HCT116 (cell line): ENCODE measurements around the gene RPL31. TPM values are rescaled to one million over a fixed set of nuclear protein-coding genes. Genes with fewer than 3 reads are reported as not detected.

ENCODE experiments used
- ATAC-seq: fragments of 200-7000 bp; cut with Tn5 transposase; 2 replicates; pipeline ENCODE4 v1.9.1; 2020; ENCODE audit warnings: mild to moderate bottlenecking, moderate library complexity
- BruUV-seq: library from RNA; stranded (reverse); fragments of 400-500 nt; replicated peaks from 2 replicates; lab custom pipeline; 2021; lab: Mats Ljungman, UMichigan
- CTCF ChIA-PET: fragments of 300-600 bp; sonication (Branson Sonifier 250); formaldehyde crosslinking; loops from one replicate; lab custom pipeline; 2021; ENCODE audit warnings: antibody characterized with exemption; lab: Charles Lee
- POLR2A ChIA-PET: fragments of 300-600, 350-600 bp; sonication (Branson Sonifier 250); formaldehyde crosslinking; loops from one replicate; lab custom pipeline; 2021; ENCODE audit warnings: antibody characterized with exemption; lab: Charles Lee
- RAD21 ChIA-PET, 2 experiments: fragments of 300-600 bp; sonication (Branson Sonifier 250); formaldehyde crosslinking; loops; one replicate each; lab custom pipeline; 2023; ENCODE audit warnings: low total read pairs in 2 of 2; ENCODE audit not compliant: uncharacterized antibody in 2 of 2, unreplicated experiment in 2 of 2, low non-redundant PET in 1 of 2; lab: Charles Lee
- DNase-seq: peaks from one replicate; pipeline ENCODE4 v3.0.0-alpha.2; 2010; ENCODE audit warnings: low read depth, low spot score
- H2AFZ ChIP-seq: fragments of 200-600 bp; shearing (Covaris generic), sonication (generic); 2 replicates; pipeline ENCODE4 v1.6.1; 2017; ENCODE audit warnings: low read depth, mixed run types, mixed read lengths, antibody characterized with exemption, low read length; ENCODE audit not compliant: poor library complexity, severe bottlenecking
- H3K27ac ChIP-seq: 2 replicates; pipeline ENCODE4 v1.5.1; 2012; ENCODE audit warnings: low read depth, low read length
- H3K27me3 ChIP-seq: fragments of 200-600 bp; sonication (generic); 2 replicates; pipeline ENCODE4 v1.6.1; 2016; ENCODE audit warnings: mixed run types, low read length, mixed read lengths; ENCODE audit not compliant: insufficient read depth
- H3K36me3 ChIP-seq, 2 experiments: fragments of 200-500 bp in 1 of 2; fragments of 200-600 bp in 1 of 2; sonication (Bioruptor generic) in 1 of 2; sonication (generic) in 1 of 2; 2 replicates each; pipeline versions ENCODE4 v1.5.1 to v1.6.1; 2014 to 2016; ENCODE audit warnings: low read length in 2 of 2, inconsistent platforms in 1 of 2, mixed read lengths in 1 of 2, mixed run types in 1 of 2; ENCODE audit not compliant: insufficient read depth in 2 of 2, control insufficient read depth in 1 of 2
- H3K4me1 ChIP-seq, 2 experiments: fragments of 200-600 bp in 1 of 2; sonication (generic) in 1 of 2; 2 replicates each; pipeline versions ENCODE4 v1.5.1 to v1.6.1; 2012 to 2017; ENCODE audit warnings: low read length in 2 of 2, inconsistent platforms in 1 of 2, mild to moderate bottlenecking in 1 of 2, mixed read lengths in 1 of 2, mixed run types in 1 of 2, moderate library complexity in 1 of 2; ENCODE audit not compliant: insufficient read depth in 2 of 2, control insufficient read depth in 1 of 2
- H3K4me2 ChIP-seq: fragments of 200-600 bp; sonication (generic); 2 replicates; pipeline ENCODE4 v1.6.1; 2017; ENCODE audit warnings: mixed run types, low read length, mixed read lengths
- H3K4me3 ChIP-seq, 2 experiments: fragments of 200-600 bp in 1 of 2; sonication (generic) in 1 of 2; replicated peaks in 1 of 2; 2 replicates each; pipeline ENCODE4 v1.5.1; 2011 to 2016; ENCODE audit warnings: low read length in 2 of 2, control low read depth in 1 of 2, low read depth in 1 of 2, mild to moderate bottlenecking in 1 of 2, mixed read lengths in 1 of 2, mixed run types in 1 of 2
- H3K79me2 ChIP-seq: fragments of 200-600 bp; sonication (generic); 2 replicates; pipeline ENCODE4 v1.6.1; 2017; ENCODE audit warnings: mild to moderate bottlenecking, mixed run types, low read length, moderate library complexity, mixed read lengths; ENCODE audit not compliant: insufficient read depth
- H3K9ac ChIP-seq: fragments of 200-600 bp; sonication (generic); 2 replicates; pipeline ENCODE4 v1.6.1; 2016; ENCODE audit warnings: low read length, mixed read lengths
- H3K9me2 ChIP-seq: fragments of 200-600 bp; sonication (generic), shearing (Covaris generic); 2 replicates; pipeline ENCODE4 v1.6.1; 2017; ENCODE audit warnings: mixed run types, mild to moderate bottlenecking, moderate library complexity; ENCODE audit not compliant: insufficient read depth
- H3K9me3 ChIP-seq, 2 experiments: fragments of 200-500 bp in 1 of 2; fragments of 200-600 bp in 1 of 2; sonication (Bioruptor generic) in 1 of 2; sonication (generic) in 1 of 2; 2 replicates each; pipeline ENCODE4 v1.6.1; 2014 to 2017; ENCODE audit warnings: low read length in 2 of 2, mixed read lengths in 2 of 2, inconsistent platforms in 1 of 2, low read depth in 1 of 2, mild to moderate bottlenecking in 1 of 2, mixed run types in 1 of 2, moderate library complexity in 1 of 2; ENCODE audit not compliant: control insufficient read depth in 1 of 2, insufficient read depth in 1 of 2
- H4K20me1 ChIP-seq: fragments of 200-600 bp; sonication (generic), shearing (Covaris generic); 2 replicates; pipeline ENCODE4 v1.6.1; 2017; ENCODE audit warnings: mixed run types, mild to moderate bottlenecking, moderate library complexity; ENCODE audit not compliant: insufficient read depth
- CBX3 ChIP-seq: IDR thresholded peaks from 2 replicates; pipeline ENCODE4 v1.6.1; 2012; ENCODE audit warnings: low read depth
- CTCF ChIP-seq, 3 experiments: fragments of 200-600 bp in 1 of 3; sonication (generic) in 1 of 3; IDR thresholded peaks in 2 of 3; conservative IDR thresholded peaks in 1 of 3; 2 replicates each; pipeline ENCODE4 v1.5.1; 2012 to 2017; ENCODE audit warnings: low read depth in 2 of 3, low read length in 2 of 3, antibody characterized with exemption in 1 of 3, borderline replicate concordance in 1 of 3, control low read depth in 1 of 3, mild to moderate bottlenecking in 1 of 3, mixed read lengths in 1 of 3, mixed run types in 1 of 3, moderate library complexity in 1 of 3; ENCODE audit not compliant: insufficient read depth in 1 of 3
- EGR1 ChIP-seq: IDR thresholded peaks from 2 replicates; pipeline ENCODE4 v1.6.1; 2012; ENCODE audit warnings: low read depth
- EZH2phosphoT487 ChIP-seq: fragments of 200-600 bp; IDR thresholded peaks from 2 replicates; pipeline ENCODE4 v1.6.1; 2018; ENCODE audit warnings: antibody characterized with exemption, borderline replicate concordance
- FOSL1 ChIP-seq: IDR thresholded peaks from 2 replicates; pipeline ENCODE4 v1.6.1; 2012; ENCODE audit warnings: low read depth
- POLR2A ChIP-seq: IDR thresholded peaks from 2 replicates; pipeline ENCODE4 v1.7.0; 2011; ENCODE audit warnings: borderline replicate concordance; ENCODE audit not compliant: insufficient read depth, insufficient read length; ENCODE audit errors: extremely low read depth
- POLR2AphosphoS5 ChIP-seq: IDR thresholded peaks from 2 replicates; pipeline ENCODE4 v1.6.1; 2011; ENCODE audit warnings: mild to moderate bottlenecking, low read depth, low read length, moderate library complexity
- SRF ChIP-seq: IDR thresholded peaks from 2 replicates; pipeline ENCODE4 v1.6.1; 2012; ENCODE audit warnings: low read depth
- TCF7L2 ChIP-seq: IDR thresholded peaks from 2 replicates; pipeline ENCODE4 v1.7.0; 2011; ENCODE audit warnings: borderline replicate concordance, inconsistent platforms; ENCODE audit not compliant: insufficient read depth, insufficient read length; ENCODE audit errors: extremely low read depth
- YY1 ChIP-seq: IDR thresholded peaks from 2 replicates; pipeline ENCODE4 v1.6.1; 2011; ENCODE audit warnings: low read length, low read depth, moderate library complexity, mild to moderate bottlenecking; ENCODE audit not compliant: insufficient replicate concordance; ENCODE audit errors: extremely low read depth
- ZBTB33 ChIP-seq: IDR thresholded peaks from 2 replicates; pipeline ENCODE4 v1.6.1; 2011; ENCODE audit warnings: mild to moderate bottlenecking, low read length, moderate library complexity; ENCODE audit not compliant: insufficient replicate concordance; ENCODE audit errors: extremely low read depth
- ZFX ChIP-seq: fragments of 450-650 bp; IDR thresholded peaks from 2 replicates; pipeline ENCODE4 v1.6.1; 2017
- ZNF274 ChIP-seq: fragments of 200-500 bp; sonication (Bioruptor generic); IDR thresholded peaks from 2 replicates; pipeline ENCODE4 v1.6.1; 2014; ENCODE audit warnings: mild to moderate bottlenecking, low read depth, low read length, inconsistent platforms
- intact Hi-C: fragments of 100-400 bp; cut with micrococcal nuclease; formaldehyde crosslinking; loops from 2 replicates; pipeline ENCODE4 v1.10.0; 2022
- total RNA-seq: library from RNA; stranded (reverse); gene quantifications from one replicate; pipeline ENCODE4 v1.2.1, GENCODE V29; 2021; ENCODE audit not compliant: unreplicated experiment
- TF ChIP-seq, protein P1 (sequence below): IDR thresholded peaks from 2 replicates; pipeline ENCODE4 v1.6.1; 2012

Gene RPL31
- total RNA-seq, 1 experiment from 2014 or later: 1,340 TPM

DNA sequence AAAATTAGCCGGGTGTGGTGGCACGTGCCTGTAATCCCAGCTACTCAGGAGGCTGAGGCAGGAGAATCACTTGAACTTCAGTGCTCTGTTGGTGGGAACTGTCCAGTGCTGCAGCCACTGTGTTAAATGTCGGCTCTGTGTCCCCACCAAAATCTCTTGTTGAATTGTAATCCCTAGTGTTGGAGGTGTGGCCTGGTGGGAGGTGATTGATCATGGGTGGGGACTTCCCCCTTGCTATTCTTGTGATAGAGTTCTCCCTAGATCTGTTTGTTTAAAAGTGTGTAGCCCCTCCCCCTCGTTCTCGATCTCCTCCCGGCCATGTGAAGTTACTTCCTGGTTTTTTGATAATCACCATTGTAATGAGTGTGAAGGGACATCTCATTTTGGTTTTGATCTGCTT, 9.8 kb upstream of the RPL31 start:
- H3K4me2 ChIP-seq: no peak overlapping the region
- no peak overlapping the region for H3K9ac ChIP-seq
- no peaks in the 10 kb centered on the region for H3K4me1 ChIP-seq
- H3K9me2 ChIP-seq: no peaks in the 10 kb centered on the region
- CTCF ChIA-PET: no interaction called here
- TF ChIP-seq CTCF (IDR thresholded peaks at IDR 0.05 in 2 of 3, conservative IDR thresholded peaks at IDR 0.05 in 1 of 3; ENCODE audit: borderline replicate concordance in 1 of 3, insufficient read depth in 1 of 3, low read depth in 2 of 3, low read length in 2 of 3) (no peak), ZNF274 (no peak), FOSL1 (no peak), CBX3 (no peak)
- TF ChIP-seq, all 23 proteins: peak for 0
- no peaks in the 10 kb centered on the region for H3K27me3 ChIP-seq
- DNase-seq: no peak
- H3K79me2 ChIP-seq: no peaks in the 10 kb centered on the region
- BruUV-seq: no TSS peak
- H3K27ac ChIP-seq: no peak overlapping the region
- intact Hi-C loops: no loop called here
- H2AFZ ChIP-seq: no peak overlapping the region
- no peaks in the 10 kb centered on the region; a peak in 1 of 4 replicates for H3K36me3 ChIP-seq
- POLR2A ChIA-PET: interaction anchor here (1.5 kb wide), 1 partner anchor 10 kb away, joined by 4 read pairs; the partner anchor contains the start of gene RPL31
- ATAC-seq: no peak
- no peaks in the 10 kb centered on the region for H3K9me3 ChIP-seq
- H3K4me3 ChIP-seq: no peak overlapping the region
- no peaks in the 10 kb centered on the region for H4K20me1 ChIP-seq
- RAD21 ChIA-PET: no interaction called here

- no peak overlapping the region for H3K4me2 ChIP-seq
- H3K9me2 ChIP-seq: no peaks in the 10 kb centered on the region
- ATAC-seq (no peak), DNase-seq (no peak)
- no peak overlapping the region for H3K9ac ChIP-seq
- no peaks in the 10 kb centered on the region for H4K20me1 ChIP-seq
- no peak overlapping the region for H3K27ac ChIP-seq
- H3K4me3 ChIP-seq: no peak overlapping the region
- H3K9me3 ChIP-seq: no peaks in the 10 kb centered on the region
- no peaks in the 10 kb centered on the region for H3K79me2 ChIP-seq
- RAD21 ChIA-PET: no interaction called here
- H3K27me3 ChIP-seq: no peaks in the 10 kb centered on the region
- H3K36me3 ChIP-seq: no peaks in the 10 kb centered on the region; a peak in 1 of 4 replicates
- POLR2A ChIA-PET: interaction anchor here (1.2 kb wide), 1 partner anchor 8 kb away, joined by 3 read pairs; the partner anchor contains the start of gene RPL31
- no peak for TF ChIP-seq YY1
- TF ChIP-seq FOSL1: no peak
- TF ChIP-seq, protein P1, sequence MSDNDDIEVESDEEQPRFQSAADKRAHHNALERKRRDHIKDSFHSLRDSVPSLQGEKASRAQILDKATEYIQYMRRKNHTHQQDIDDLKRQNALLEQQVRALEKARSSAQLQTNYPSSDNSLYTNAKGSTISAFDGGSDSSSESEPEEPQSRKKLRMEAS: no peak
- no peak for TF ChIP-seq EZH2phosphoT487
- no peak for TF ChIP-seq CBX3
- TF ChIP-seq ZBTB33: no peak
- TF ChIP-seq SRF: no peak
- TF ChIP-seq TCF7L2: no peak
- no peak for TF ChIP-seq POLR2A
- no peak for TF ChIP-seq ZNF274
- no peak for TF ChIP-seq ZFX
- TF ChIP-seq EGR1: no peak
- TF ChIP-seq POLR2AphosphoS5: no peak
- no TSS peak for BruUV-seq
- H2AFZ ChIP-seq: no peak overlapping the region
- CTCF ChIA-PET: no interaction called here
- no peaks in the 10 kb centered on the region for H3K4me1 ChIP-seq
- intact Hi-C loops: no loop called here
Measured at GRCh38 chr2:100993294-100993693, 8.8 kb upstream of the RPL31 start.
